NCI-H446 (cell line): ENCODE data around the gene CASD1.

ENCODE experiments used
- DNase-seq, 2 experiments: peaks; one replicate each; lab custom pipeline; 2025; lab: John Stamatoyannopoulos, UW

CASD1 gene

GRCh38 chr7:94580601-94581000 lies 71.0 kb downstream of the CASD1 start:
- no peak for DNase-seq

GRCh38 chr7:94584113-94584512 lies 74.5 kb downstream of the CASD1 start:
- DNase-seq, result peak in 1 of 2 experiments; percentile 0

- no peak for DNase-seq
Observed at GRCh38 chr7:94588075-94588474, 78.5 kb downstream of the CASD1 start.

- no peak for DNase-seq
Observed at GRCh38 chr7:94590526-94591162, 81.0 kb downstream of the CASD1 start.

GRCh38 chr7:94591176-94591575 lies 81.6 kb downstream of the CASD1 start:
- no peak for DNase-seq

GRCh38 chr7:94594882-94595281 lies 85.3 kb downstream of the CASD1 start:
- DNase-seq, result no peak

GRCh38 chr7:94595717-94596116 lies 86.1 kb downstream of the CASD1 start:
- DNase-seq, result no peak

- no peak for DNase-seq
Observed at GRCh38 chr7:94600267-94600666, 90.7 kb downstream of the CASD1 start.

GRCh38 chr7:94602181-94602580 lies 92.6 kb downstream of the CASD1 start:
- no peak for DNase-seq

GRCh38 chr7:94605031-94605430 lies 95.4 kb downstream of the CASD1 start:
- no peak for DNase-seq
